Mammary epithelial cell (primary cell): ENCODE results near the gene EIF2A.

Source experiments
- CTCF ChIP-seq, 2 donors: IDR thresholded peaks in 1 of 2; conservative IDR thresholded peaks in 1 of 2; 2 replicates each; pipeline ENCODE4 v1.5.1; 2011 to 2012; ENCODE audit warnings: inconsistent platforms in 2 of 2, low read length in 2 of 2, mild to moderate bottlenecking in 2 of 2, control low read depth in 1 of 2, low read depth in 1 of 2; ENCODE audit not compliant: insufficient read depth in 1 of 2; ENCODE audit errors: extremely low read depth in 1 of 2
- EZH2 ChIP-seq: IDR thresholded peaks from 2 replicates; pipeline ENCODE4 v1.6.1; 2012; ENCODE audit warnings: low read length, inconsistent platforms, borderline replicate concordance

GRCh38 chr3:150588027-150588830 lies 41.6 kb downstream of the EIF2A start:
- no peak for TF ChIP-seq CTCF (conservative IDR thresholded peaks at IDR 0.05 in 1 of 2, IDR thresholded peaks at IDR 0.05 in 1 of 2; ENCODE audit: extremely low read depth in 1 of 2, insufficient read depth in 1 of 2, low read depth in 1 of 2, low read length in 2 of 2)
- no peak for TF ChIP-seq EZH2
